AG04449 (cell line): ENCODE measurements around the gene EIF3F.

Source experiments
- CTCF ChIA-PET: fragments of 350-600 bp; formaldehyde crosslinking; extraction: SDS; loops from one replicate; lab custom pipeline; 2021; ENCODE audit warnings: antibody characterized with exemption; lab: Yijun Ruan, JAX
- POLR2A ChIA-PET: fragments of 400-600, 350-600 bp; formaldehyde crosslinking; extraction: SDS; loops from one replicate; lab custom pipeline; 2020; ENCODE audit warnings: antibody characterized with exemption, inconsistent platforms; lab: Yijun Ruan, JAX
- DNase-seq: peaks from one replicate; pipeline ENCODE4 v3.0.0-alpha.2; 2010; ENCODE audit warnings: low read depth, low spot score
- H3K4me3 ChIP-seq: 2 replicates; pipeline ENCODE4 v1.5.1; 2011; ENCODE audit warnings: low read depth, mild to moderate bottlenecking, control low read depth, low read length
- TF ChIP-seq, protein P1 (sequence below): IDR thresholded peaks from one replicate; pipeline ENCODE4 v1.5.1; 2011; ENCODE audit warnings: mild to moderate bottlenecking, moderate library complexity, low read length, control low read depth, inconsistent platforms; ENCODE audit not compliant: insufficient read depth; ENCODE audit errors: missing control alignments

The EIF3F gene

DNA sequence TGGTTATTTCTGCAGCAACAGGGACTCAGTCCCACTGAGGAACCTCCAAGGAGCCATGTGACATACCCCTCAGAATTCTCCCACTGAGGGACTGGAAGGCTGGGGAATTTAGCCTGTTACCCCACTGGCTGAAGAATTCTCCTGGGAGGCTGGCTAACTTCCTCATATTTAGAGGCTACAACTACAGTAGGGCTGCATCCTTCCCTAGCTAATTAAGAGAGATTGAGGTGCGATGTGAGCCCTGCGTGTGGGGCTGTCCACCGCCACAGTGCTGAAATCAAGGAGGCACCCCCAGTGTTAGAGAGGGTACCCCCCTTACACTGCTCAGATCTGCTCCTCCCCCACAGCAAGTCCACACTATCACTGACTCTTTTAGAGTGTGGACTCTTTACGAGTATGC lies 21.1 kb downstream of the EIF3F start:
- DNase-seq: no peak
- ChIA-PET POLR2A (no interaction called here), CTCF (interaction anchor here (0.8 to 15.9 kb wide), 9 partner anchors 8 to 183 kb away, joined by 3 to 1552 read pairs (median 4); partner anchors contain the start of gene EIF3F)
- H3K4me3 ChIP-seq: no peak overlapping the region
- TF ChIP-seq, protein P1, sequence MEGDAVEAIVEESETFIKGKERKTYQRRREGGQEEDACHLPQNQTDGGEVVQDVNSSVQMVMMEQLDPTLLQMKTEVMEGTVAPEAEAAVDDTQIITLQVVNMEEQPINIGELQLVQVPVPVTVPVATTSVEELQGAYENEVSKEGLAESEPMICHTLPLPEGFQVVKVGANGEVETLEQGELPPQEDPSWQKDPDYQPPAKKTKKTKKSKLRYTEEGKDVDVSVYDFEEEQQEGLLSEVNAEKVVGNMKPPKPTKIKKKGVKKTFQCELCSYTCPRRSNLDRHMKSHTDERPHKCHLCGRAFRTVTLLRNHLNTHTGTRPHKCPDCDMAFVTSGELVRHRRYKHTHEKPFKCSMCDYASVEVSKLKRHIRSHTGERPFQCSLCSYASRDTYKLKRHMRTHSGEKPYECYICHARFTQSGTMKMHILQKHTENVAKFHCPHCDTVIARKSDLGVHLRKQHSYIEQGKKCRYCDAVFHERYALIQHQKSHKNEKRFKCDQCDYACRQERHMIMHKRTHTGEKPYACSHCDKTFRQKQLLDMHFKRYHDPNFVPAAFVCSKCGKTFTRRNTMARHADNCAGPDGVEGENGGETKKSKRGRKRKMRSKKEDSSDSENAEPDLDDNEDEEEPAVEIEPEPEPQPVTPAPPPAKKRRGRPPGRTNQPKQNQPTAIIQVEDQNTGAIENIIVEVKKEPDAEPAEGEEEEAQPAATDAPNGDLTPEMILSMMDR: no peak

DNA sequence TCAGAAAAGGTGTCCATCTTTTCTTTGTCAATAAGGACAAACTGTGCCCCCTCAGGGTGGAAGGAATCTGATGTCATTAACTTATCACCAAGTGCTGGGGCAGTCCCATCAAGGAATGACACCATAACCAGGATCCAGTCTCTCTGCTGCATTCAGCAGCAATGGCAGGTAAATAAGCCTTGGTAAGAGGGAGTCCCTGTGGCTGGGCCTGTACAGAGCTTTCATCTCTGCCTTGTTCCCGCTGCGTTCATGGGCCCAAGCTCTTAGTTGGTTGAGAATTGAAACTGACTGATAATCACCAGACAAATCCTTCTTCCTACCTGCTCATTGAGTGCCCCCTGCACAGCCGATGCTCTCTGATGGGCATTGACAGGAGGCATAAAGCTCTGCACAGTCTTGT lies 22.7 kb downstream of the EIF3F start:
- H3K4me3 ChIP-seq: no peak overlapping the region
- TF ChIP-seq, protein P1: no peak
- CTCF ChIA-PET: interaction anchor here (0.6 to 15.9 kb wide), 7 partner anchors 18 to 557 kb away, joined by 3 to 1552 read pairs (median 4); no protein-coding TSS in a partner anchor
- no peak for DNase-seq
- POLR2A ChIA-PET: no interaction called here

DNA sequence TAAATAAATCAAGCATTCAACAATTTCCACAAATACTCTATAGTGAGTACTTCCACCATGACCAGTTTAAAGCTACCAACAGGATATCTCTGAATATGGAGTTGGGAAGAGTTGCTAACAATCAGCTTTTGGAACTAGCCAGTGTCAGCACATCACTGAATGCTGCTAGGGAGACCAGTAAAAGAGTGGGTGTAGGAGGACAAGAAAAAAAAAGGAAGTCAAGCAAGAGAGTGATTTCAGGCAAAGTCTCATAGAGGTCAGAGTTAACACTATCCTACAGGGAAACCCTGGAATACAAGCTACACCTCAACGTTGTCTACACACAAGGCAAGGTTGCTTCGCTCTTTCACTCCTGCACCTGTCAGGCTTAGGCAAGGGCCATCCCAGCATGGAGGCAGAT lies 24.2 kb downstream of the EIF3F start:
- POLR2A ChIA-PET: interaction anchor here (0.9 to 1.0 kb wide), 3 partner anchors 55 to 87 kb away, joined by 3 read pairs; no protein-coding TSS in a partner anchor
- CTCF ChIA-PET: interaction anchor here (0.7 to 15.9 kb wide), 6 partner anchors 9 to 83 kb away, joined by 3 to 1552 read pairs (median 6); no protein-coding TSS in a partner anchor
- TF ChIP-seq, protein P1: no peak
- no peak for DNase-seq
- H3K4me3 ChIP-seq: no peak overlapping the region

DNA sequence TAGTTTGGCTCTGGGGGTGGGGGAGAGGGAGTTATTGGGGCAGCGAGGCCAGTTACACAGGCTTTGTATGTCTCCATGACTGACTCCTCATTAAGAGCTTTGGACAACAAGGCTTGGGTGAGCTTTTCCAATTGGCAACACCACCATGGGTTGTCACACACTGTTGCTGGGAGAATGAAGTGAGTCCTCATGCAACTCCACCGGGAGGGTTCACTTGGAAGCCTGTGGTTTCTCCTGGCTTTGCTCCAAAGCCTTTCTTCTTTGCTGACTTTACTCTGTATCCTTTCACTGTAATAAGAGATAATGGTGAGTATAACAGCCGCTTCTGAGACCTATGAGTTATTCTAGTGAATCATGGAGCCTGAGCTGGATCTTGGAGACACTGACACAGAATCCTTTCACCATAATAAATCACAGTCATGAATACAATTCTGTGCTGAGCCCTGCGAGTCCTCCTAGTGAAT lies 24.9 kb downstream of the EIF3F start:
- peak; percentile 82 for DNase-seq
- TF ChIP-seq, protein P1: no peak
- no peak overlapping the region for H3K4me3 ChIP-seq
- ChIA-PET CTCF (interaction anchor here (0.7 to 15.9 kb wide), 5 partner anchors 9 to 251 kb away, joined by 3 to 1552 read pairs (median 9); partner anchors contain the start of gene LMO1), POLR2A (interaction anchor here (0.9 to 1.0 kb wide), 3 partner anchors 55 to 86 kb away, joined by 3 read pairs; no protein-coding TSS in a partner anchor)

DNA sequence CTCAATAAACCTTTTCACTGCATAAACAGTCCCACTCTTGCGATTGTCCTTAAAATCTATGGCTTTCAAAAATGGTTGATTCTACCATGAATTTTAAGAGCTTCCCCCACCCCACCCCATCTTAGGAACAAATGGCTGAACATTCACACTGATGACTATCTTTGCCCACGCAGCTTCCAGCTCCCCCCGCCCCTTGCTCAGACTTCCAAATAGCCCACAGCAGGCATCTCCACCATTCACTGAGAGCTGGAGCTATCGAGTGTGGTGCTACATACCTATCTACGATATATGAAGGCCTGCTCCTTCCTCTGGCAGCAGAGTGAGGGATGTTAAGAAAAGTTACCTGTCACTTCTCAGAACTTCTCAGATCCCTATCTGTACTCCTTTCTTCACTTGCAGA lies 26.7 kb downstream of the EIF3F start:
- no peak for DNase-seq
- TF ChIP-seq, protein P1: no peak
- ChIA-PET POLR2A (no interaction called here), CTCF (interaction anchor here (1.1 to 7.1 kb wide), 3 partner anchors 19 to 80 kb away, joined by 3 to 242 read pairs (median 12); no protein-coding TSS in a partner anchor)
- no peak overlapping the region for H3K4me3 ChIP-seq

DNA sequence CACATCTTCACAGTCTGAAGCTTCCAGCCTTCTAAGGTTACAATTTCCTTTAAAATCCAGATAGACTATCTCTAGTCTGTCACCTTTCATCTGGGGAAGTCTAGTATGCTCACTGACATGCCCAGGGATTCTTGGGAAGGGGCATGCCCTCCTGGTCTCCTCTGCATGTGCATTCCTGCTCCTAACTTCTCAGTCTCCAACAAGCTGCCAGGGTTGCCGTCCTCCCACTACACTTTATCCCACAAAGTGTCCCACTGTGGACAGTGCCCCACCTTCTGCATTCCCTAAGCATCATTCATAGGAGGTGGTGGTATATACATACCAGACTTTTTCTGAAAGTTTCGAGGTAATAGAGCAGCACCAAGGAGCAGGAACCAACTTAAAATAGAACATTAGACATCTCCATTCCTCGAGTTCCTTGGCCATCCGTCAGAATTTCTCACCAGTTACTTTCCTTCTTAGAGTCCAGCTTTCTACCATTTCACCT lies 28.7 kb downstream of the EIF3F start:
- TF ChIP-seq, protein P1: no peak
- CTCF ChIA-PET: interaction anchor here (1.1 to 9.4 kb wide), 7 partner anchors 8 to 78 kb away, joined by 3 to 242 read pairs (median 12); partner anchors contain the start of gene TUB
- no peak overlapping the region for H3K4me3 ChIP-seq
- DNase-seq: peak; percentile 23
- POLR2A ChIA-PET: interaction anchor here (0.6 kb wide), 2 partner anchors 53 to 568 kb away, joined by 3 to 4 read pairs; no protein-coding TSS in a partner anchor
